Chondrocyte (in vitro differentiated cells): ENCODE results near the gene DLX2. TPM values are rescaled to one million over a fixed set of nuclear protein-coding genes. Genes with fewer than 3 reads are reported as not detected.

Experiments
- DNase-seq: peaks from one replicate; pipeline ENCODE4 v3.0.0; 2021; ENCODE audit warnings: mixed read lengths, low spot score
- H3K27ac Mint-ChIP-seq: one replicate; pipeline ENCODE4 v1.8.0; 2021; ENCODE audit warnings: mild to moderate bottlenecking, moderate library complexity, mixed read lengths; ENCODE audit not compliant: unreplicated experiment
- H3K27me3 Mint-ChIP-seq: 2 replicates; pipeline ENCODE4 v1.8.0; 2021; ENCODE audit warnings: low read depth, mixed read lengths
- H3K36me3 Mint-ChIP-seq: 2 replicates; pipeline ENCODE4 v1.8.0; 2021; ENCODE audit warnings: low read depth, mixed read lengths
- H3K4me1 Mint-ChIP-seq: 2 replicates; pipeline ENCODE4 v1.8.0; 2021; ENCODE audit warnings: low read depth, mild to moderate bottlenecking, mixed read lengths
- H3K4me3 Mint-ChIP-seq: one replicate; pipeline ENCODE4 v1.8.0; 2021; ENCODE audit warnings: mild to moderate bottlenecking, moderate library complexity, mixed read lengths; ENCODE audit not compliant: unreplicated experiment
- H3K9me3 Mint-ChIP-seq: 2 replicates; pipeline ENCODE4 v1.8.0; 2021; ENCODE audit warnings: low read depth, mixed read lengths
- CTCF ChIP-seq: fragments of 200-600 bp; sonication (generic); IDR thresholded peaks from 2 replicates; pipeline ENCODE4 v1.5.0; 2021; ENCODE audit warnings: antibody characterized with exemption, mild to moderate bottlenecking, moderate library complexity
- total RNA-seq: library from RNA; stranded (reverse); gene quantifications from 3 replicates; pipeline ENCODE4 v1.2.1, GENCODE V29; 2021

Gene DLX2
- total RNA-seq, 1 donor from 2014 or later: 5.7 TPM

GRCh38 chr2:172082944-172083627 lies 19.6 kb downstream of the DLX2 start:
- peaks cover 39% of the 10 kb centered on the region for H3K4me1 Mint-ChIP-seq
- peak overlapping the region; percentile 61 for H3K4me3 Mint-ChIP-seq
- DNase-seq: no peak
- TF ChIP-seq CTCF: no peak
- no peak overlapping the region for H3K27ac Mint-ChIP-seq
- H3K36me3 Mint-ChIP-seq: peaks cover 4% of the 10 kb centered on the region
- no peaks in the 10 kb centered on the region for H3K9me3 Mint-ChIP-seq
- H3K27me3 Mint-ChIP-seq: peaks cover 7% of the 10 kb centered on the region

- H3K4me1 Mint-ChIP-seq: peaks cover 39% of the 10 kb centered on the region
- H3K36me3 Mint-ChIP-seq: peaks cover 2% of the 10 kb centered on the region
- TF ChIP-seq CTCF: no peak
- peak overlapping the region; percentile 61 for H3K4me3 Mint-ChIP-seq
- H3K27me3 Mint-ChIP-seq: peaks cover 7% of the 10 kb centered on the region
- H3K9me3 Mint-ChIP-seq: no peaks in the 10 kb centered on the region
- no peak overlapping the region for H3K27ac Mint-ChIP-seq
- DNase-seq: no peak
Measured at GRCh38 chr2:172082105-172082943, 20.4 kb downstream of the DLX2 start.

GRCh38 chr2:172081221-172082022 lies 21.3 kb downstream of the DLX2 start:
- no peak overlapping the region for H3K4me3 Mint-ChIP-seq
- no peak for TF ChIP-seq CTCF
- peaks cover 7% of the 10 kb centered on the region for H3K27me3 Mint-ChIP-seq
- DNase-seq: no peak
- H3K36me3 Mint-ChIP-seq: peaks cover 2% of the 10 kb centered on the region
- H3K4me1 Mint-ChIP-seq: peaks cover 33% of the 10 kb centered on the region
- H3K9me3 Mint-ChIP-seq: no peaks in the 10 kb centered on the region
- no peak overlapping the region for H3K27ac Mint-ChIP-seq

GRCh38 chr2:172080641-172081220 lies 22.0 kb downstream of the DLX2 start:
- DNase-seq: no peak
- Mint-ChIP-seq H3K4me3 (no peak overlapping the region), H3K4me1 (peaks cover 31% of the 10 kb centered on the region), H3K36me3 (peaks cover 2% of the 10 kb centered on the region), H3K27me3 (peaks cover 7% of the 10 kb centered on the region), H3K9me3 (no peaks in the 10 kb centered on the region), H3K27ac (no peak overlapping the region)
- TF ChIP-seq CTCF: no peak
